Endothelial cell of umbilical vein (primary cell): ENCODE data around the gene FBXO3. TPM values are rescaled to one million over a fixed set of nuclear protein-coding genes. Genes with fewer than 3 reads are reported as not detected.

ENCODE experiments used
- BruUV-seq: library from RNA; stranded (reverse); fragments of 400-500 nt; replicated peaks from 2 replicates; lab custom pipeline; 2021; lab: Mats Ljungman, UMichigan
- CTCF ChIA-PET: fragments of 300-600, 350-600 bp; sonication (Branson Sonifier 250); formaldehyde crosslinking; loops from one replicate; lab custom pipeline; 2021; ENCODE audit warnings: antibody characterized with exemption, inconsistent platforms; lab: Charles Lee
- POLR2A ChIA-PET: fragments of 300-600, 350-600 bp; sonication (Branson Sonifier 250); formaldehyde crosslinking; loops from one replicate; lab custom pipeline; 2021; ENCODE audit warnings: antibody characterized with exemption, inconsistent platforms; lab: Charles Lee
- DNase-seq: peaks from one replicate; pipeline ENCODE4 v3.0.0-alpha.2; 2011; ENCODE audit warnings: low read depth, low spot score
- FAIRE-seq: peaks from 2 replicates; lab custom pipeline; 2011; peaks lifted over from hg19 to GRCh38; lab: Jason Lieb, UNC
- H2AFZ ChIP-seq: 2 replicates; pipeline ENCODE4 v1.6.0; 2012; ENCODE audit warnings: low read depth, low read length, control low read depth, inconsistent platforms
- H3K27ac ChIP-seq: 2 replicates; pipeline ENCODE4 v1.5.1; 2011; ENCODE audit warnings: low read depth, mild to moderate bottlenecking, control low read depth, low read length, moderate library complexity; ENCODE audit not compliant: insufficient read depth
- H3K27me3 ChIP-seq, 2 experiments: 2 replicates each; pipeline versions ENCODE4 v1.6.0 to v1.6.1; 2011; ENCODE audit warnings: low read length in 2 of 2, mixed read lengths in 1 of 2; ENCODE audit not compliant: control insufficient read depth in 2 of 2, insufficient read depth in 2 of 2
- H3K36me3 ChIP-seq, 2 experiments: 2 replicates in 1 of 2; 3 replicates in 1 of 2; pipeline ENCODE4 v1.5.1; 2011; ENCODE audit warnings: low read length in 2 of 2, mild to moderate bottlenecking in 1 of 2, moderate library complexity in 1 of 2; ENCODE audit not compliant: control insufficient read depth in 2 of 2, insufficient read depth in 2 of 2; ENCODE audit errors: extremely low read depth in 1 of 2
- H3K4me1 ChIP-seq: 3 replicates; pipeline ENCODE4 v1.5.1; 2011; ENCODE audit warnings: mild to moderate bottlenecking, low read length; ENCODE audit not compliant: control insufficient read depth, insufficient read depth; ENCODE audit errors: extremely low read depth
- H3K4me2 ChIP-seq: 2 replicates; pipeline ENCODE4 v1.6.1; 2011; ENCODE audit warnings: low read length, control low read depth, mixed read lengths; ENCODE audit not compliant: insufficient read depth
- H3K4me3 ChIP-seq, 3 experiments: fragments of 200-600 bp in 1 of 3; sonication (generic), shearing (Covaris generic) in 1 of 3; replicated peaks in 1 of 3; 2 replicates each; pipeline ENCODE4 v1.5.1; 2011 to 2016; ENCODE audit warnings: control low read depth in 3 of 3, low read length in 3 of 3, mild to moderate bottlenecking in 2 of 3, inconsistent platforms in 1 of 3, low read depth in 1 of 3, moderate library complexity in 1 of 3; ENCODE audit not compliant: insufficient read depth in 1 of 3
- H3K79me2 ChIP-seq: 2 replicates; pipeline ENCODE4 v1.6.0; 2012; ENCODE audit warnings: low read length, inconsistent platforms; ENCODE audit not compliant: control insufficient read depth, insufficient read depth
- H3K9ac ChIP-seq: replicated peaks from 2 replicates; pipeline ENCODE3; 2011; ENCODE audit warnings: low read length, control low read depth; ENCODE audit not compliant: insufficient read depth; ENCODE audit errors: extremely low read depth
- H3K9me1 ChIP-seq: replicated peaks from 3 replicates; pipeline ENCODE4 v1.6.0; 2011; ENCODE audit warnings: mild to moderate bottlenecking, low read length; ENCODE audit not compliant: control insufficient read depth, insufficient read depth; ENCODE audit errors: extremely low read depth
- H3K9me3 ChIP-seq: replicated peaks from 2 replicates; pipeline ENCODE4 v1.5.1; 2012; ENCODE audit warnings: low read length, inconsistent platforms; ENCODE audit not compliant: control insufficient read depth, insufficient read depth
- H4K20me1 ChIP-seq: replicated peaks from 2 replicates; pipeline ENCODE3; 2011; ENCODE audit warnings: mild to moderate bottlenecking, low read length; ENCODE audit not compliant: control insufficient read depth, insufficient read depth; ENCODE audit errors: extremely low read depth
- CTCF ChIP-seq, 2 donors: IDR thresholded peaks; 1 replicate in 1 of 2; 2 replicates in 1 of 2; pipeline ENCODE4 v1.5.1; 2011; ENCODE audit warnings: low read length in 2 of 2, mild to moderate bottlenecking in 2 of 2, moderate library complexity in 2 of 2, control low read depth in 1 of 2, inconsistent platforms in 1 of 2, low read depth in 1 of 2; ENCODE audit not compliant: insufficient read depth in 1 of 2; ENCODE audit errors: extremely low read depth in 1 of 2
- EZH2 ChIP-seq: IDR thresholded peaks from 2 replicates; pipeline ENCODE4 v1.6.1; 2012; ENCODE audit warnings: borderline replicate concordance, low read depth, mild to moderate bottlenecking, moderate library complexity, low read length, inconsistent platforms; ENCODE audit not compliant: severe bottlenecking
- FOS ChIP-seq: IDR thresholded peaks from 2 replicates; pipeline ENCODE4 v1.6.1; 2011; ENCODE audit warnings: mild to moderate bottlenecking, low read length, moderate library complexity, borderline replicate concordance; ENCODE audit not compliant: insufficient read depth
- GATA2 ChIP-seq: IDR thresholded peaks from 2 replicates; pipeline ENCODE4 v1.7.0; 2011; ENCODE audit warnings: low read depth, mild to moderate bottlenecking, moderate library complexity, mixed read lengths, low read length; ENCODE audit not compliant: insufficient read length, insufficient read depth
- JUN ChIP-seq: IDR thresholded peaks from 2 replicates; pipeline ENCODE4 v1.6.1; 2011; ENCODE audit warnings: borderline replicate concordance, low read depth; ENCODE audit not compliant: insufficient read length, insufficient read depth
- MYC ChIP-seq: IDR thresholded peaks from one replicate; pipeline ENCODE4 v1.6.1; 2011; ENCODE audit warnings: mild to moderate bottlenecking, low read depth, low read length
- POLR2A ChIP-seq: IDR thresholded peaks from 2 replicates; pipeline ENCODE4 v1.6.1; 2012; ENCODE audit warnings: low read depth, mild to moderate bottlenecking, control low read depth, low read length
- POLR2AphosphoS5 ChIP-seq: IDR thresholded peaks from 2 replicates; pipeline ENCODE4 v1.6.1; 2012; ENCODE audit warnings: low read depth, mild to moderate bottlenecking, control low read depth, low read length, moderate library complexity; ENCODE audit not compliant: insufficient read depth
- dilution Hi-C: fragments of 300-500 bp; cut with MboI; formaldehyde crosslinking; loops from one replicate; pipeline ENCODE4 v1.15.0; 2019; ENCODE audit warnings: low sequenced_read_pairs; ENCODE audit not compliant: extremely low pct_ligation_motif_present
- intact Hi-C: fragments of 100-400 bp; cut with micrococcal nuclease; formaldehyde crosslinking; loops from one replicate; pipeline ENCODE4 v1.10.0; 2022
- polyA plus RNA-seq, 4 experiments: library from polyadenylated mRNA; depleted of rRNA in 3 of 4; stranded (reverse) in 3 of 4; unstranded in 1 of 4; fragments of >200 nt; gene quantifications; 2 replicates each; pipeline versions ENCODE4 v1.2.1 to v1.2.3, GENCODE V29; 2011 to 2012; ENCODE audit warnings: missing spikeins in 1 of 4
- total RNA-seq: library from RNA; stranded (reverse); gene quantifications from 2 replicates; pipeline ENCODE4 v1.2.3, GENCODE V29; 2021
- TF ChIP-seq, protein P1 (sequence below): IDR thresholded peaks from 2 replicates; pipeline ENCODE4 v1.6.1; 2011; ENCODE audit not compliant: insufficient read depth, insufficient read length

FBXO3 gene
- total and polyA plus RNA-seq, 2 donors (not counting 3 experiments of a cell fraction or from before 2014, with no cell fraction given), result 18.0 to 23.1 TPM

GRCh38 chr11:33785609-33786008, 11.3 kb upstream of the FBXO3 start:
- no peaks in the 10 kb centered on the region for H3K79me2 ChIP-seq
- H2AFZ ChIP-seq, result no peak overlapping the region
- H3K9me3 ChIP-seq, result no peaks in the 10 kb centered on the region
- no peak for TF ChIP-seq POLR2AphosphoS5
- TF ChIP-seq MYC, result no peak
- TF ChIP-seq, protein P1, sequence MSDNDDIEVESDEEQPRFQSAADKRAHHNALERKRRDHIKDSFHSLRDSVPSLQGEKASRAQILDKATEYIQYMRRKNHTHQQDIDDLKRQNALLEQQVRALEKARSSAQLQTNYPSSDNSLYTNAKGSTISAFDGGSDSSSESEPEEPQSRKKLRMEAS, result no peak
- TF ChIP-seq EZH2, result no peak
- TF ChIP-seq GATA2, result no peak
- no peak for TF ChIP-seq CTCF (IDR thresholded peaks at IDR 0.05; ENCODE audit: extremely low read depth in 1 of 2, insufficient read depth in 1 of 2, low read depth in 1 of 2, low read length in 2 of 2)
- TF ChIP-seq POLR2A, result no peak
- no peak for TF ChIP-seq FOS
- TF ChIP-seq JUN, result no peak
- H3K4me3 ChIP-seq, result no peak overlapping the region
- FAIRE-seq (no peak), DNase-seq (no peak)
- no TSS peak for BruUV-seq
- no peaks in the 10 kb centered on the region for H3K36me3 ChIP-seq
- dilution Hi-C loops, result no loop called here
- intact Hi-C loops, result no loop called here
- no peak overlapping the region for H3K9ac ChIP-seq
- no peaks in the 10 kb centered on the region for H4K20me1 ChIP-seq
- ChIA-PET POLR2A (no interaction called here), CTCF (interaction anchor here (1.4 to 1.5 kb wide), 2 partner anchors 17 to 23 kb away, joined by 4 to 7 read pairs; no protein-coding TSS in a partner anchor)
- H3K9me1 ChIP-seq, result no peaks in the 10 kb centered on the region
- peaks cover 28 to 40% of the 10 kb centered on the region in 2 experiments for H3K27me3 ChIP-seq
- H3K4me2 ChIP-seq, result no peak overlapping the region
- H3K4me1 ChIP-seq, result no peaks in the 10 kb centered on the region
- H3K27ac ChIP-seq, result no peak overlapping the region
